Cardiac muscle cell (in vitro differentiated cells and primary cell): Measurements from ENCODE around the gene TRAPPC11. TPM values are rescaled to one million over a fixed set of nuclear protein-coding genes. Genes with fewer than 3 reads are reported as not detected.

Source experiments
- DNase-seq, 2 donors: peaks; one replicate each; pipeline versions ENCODE4 v3.0.0 to v3.0.0-alpha.2; 2010 to 2017; ENCODE audit warnings: low read depth in 1 of 2, low spot score in 1 of 2
- H3K27ac ChIP-seq: fragments of 200-600 bp; sonication (generic); 2 replicates; pipeline ENCODE4 v1.5.1; 2016
- H3K27me3 ChIP-seq: fragments of 200-600 bp; sonication (generic); 2 replicates; pipeline ENCODE4 v1.6.0; 2016; ENCODE audit warnings: control low read depth
- H3K36me3 ChIP-seq: fragments of 200-600 bp; sonication (generic); 2 replicates; pipeline ENCODE4 v1.5.1; 2016; ENCODE audit warnings: control low read depth
- H3K4me1 ChIP-seq: fragments of 200-600 bp; sonication (generic); 2 replicates; pipeline ENCODE4 v1.8.1; 2017; ENCODE audit warnings: low read depth, mild to moderate bottlenecking, mixed run types
- H3K4me3 ChIP-seq: fragments of 200-600 bp; sonication (generic); 2 replicates; pipeline ENCODE4 v1.5.1; 2016; ENCODE audit warnings: mild to moderate bottlenecking
- H3K9me3 ChIP-seq: fragments of 200-600 bp; sonication (generic); 2 replicates; pipeline ENCODE4 v1.5.1; 2017; ENCODE audit warnings: low read depth, mild to moderate bottlenecking, control low read depth
- polyA plus RNA-seq: library from polyadenylated mRNA; unstranded; fragments of >200 nt; fragmentation: Nextera tagmentation; extraction: Ambion mirVana; gene quantifications from 2 replicates; pipeline ENCODE4 v1.2.1, GENCODE V29; 2016
- total RNA-seq: library from RNA; depleted of rRNA; stranded (reverse); fragments of >200 nt; gene quantifications from 2 replicates; pipeline ENCODE4 v1.2.3, GENCODE V29; 2016
- TF ChIP-seq, protein P1 (sequence below): IDR thresholded peaks from 2 replicates; pipeline ENCODE4 v1.5.1; 2012; ENCODE audit warnings: low read depth, mild to moderate bottlenecking, low read length

TRAPPC11 gene
- total and polyA plus RNA-seq, 2 experiments from 2014 or later = 15.8 to 45.7 TPM

DNA sequence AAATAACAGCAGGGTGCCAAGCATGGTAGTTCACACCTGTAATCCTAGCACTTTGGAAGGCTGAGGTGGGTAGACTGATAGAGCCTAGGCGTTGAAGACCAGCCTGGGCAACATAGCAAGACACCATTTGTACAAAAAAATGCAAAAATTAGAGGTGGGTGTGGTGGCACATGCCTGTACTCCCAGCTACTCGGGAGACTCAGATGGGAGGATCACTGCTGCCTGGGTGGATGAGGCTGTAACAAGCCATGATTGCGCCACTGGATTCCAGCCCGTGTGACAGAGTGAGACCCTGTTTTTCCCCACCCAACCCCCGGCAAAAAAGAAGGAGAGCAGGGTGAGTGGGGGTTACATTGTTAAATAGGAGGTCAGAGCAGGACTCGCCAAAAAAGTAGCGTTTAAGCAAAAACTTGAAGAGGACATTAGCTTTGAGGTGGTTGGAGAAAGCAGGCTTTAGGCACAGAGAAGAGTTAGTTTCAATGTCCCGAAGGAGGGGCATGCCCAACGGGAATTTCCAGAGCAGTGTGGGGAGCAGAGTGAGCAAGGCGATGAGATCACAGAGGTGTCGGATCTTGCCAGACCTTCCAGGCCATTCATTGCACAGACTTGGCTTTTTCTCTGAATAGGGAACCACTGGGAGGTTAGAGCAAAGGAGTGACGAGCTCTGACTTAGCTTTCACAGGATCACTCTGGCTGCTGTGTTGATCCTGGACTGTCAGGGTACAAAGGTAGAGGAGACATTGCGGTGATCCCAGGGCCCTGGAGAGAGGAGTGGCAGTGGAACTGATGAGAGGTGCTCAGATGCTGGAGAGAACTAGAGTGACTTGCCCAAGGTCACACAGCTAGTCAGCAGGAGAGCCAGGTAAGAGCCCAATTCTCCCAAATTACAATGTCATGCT, 70.6 kb downstream of the TRAPPC11 start:
- Histone ChIP-seq H3K27ac (no peak overlapping the region), H3K27me3 (no peaks in the 10 kb centered on the region), H3K4me1 (no peaks in the 10 kb centered on the region), H3K36me3 (no peaks in the 10 kb centered on the region), H3K4me3 (no peak overlapping the region), H3K9me3 (no peaks in the 10 kb centered on the region)
- DNase-seq = peak in 1 of 2 donors; percentile 30
- TF ChIP-seq, protein P1, sequence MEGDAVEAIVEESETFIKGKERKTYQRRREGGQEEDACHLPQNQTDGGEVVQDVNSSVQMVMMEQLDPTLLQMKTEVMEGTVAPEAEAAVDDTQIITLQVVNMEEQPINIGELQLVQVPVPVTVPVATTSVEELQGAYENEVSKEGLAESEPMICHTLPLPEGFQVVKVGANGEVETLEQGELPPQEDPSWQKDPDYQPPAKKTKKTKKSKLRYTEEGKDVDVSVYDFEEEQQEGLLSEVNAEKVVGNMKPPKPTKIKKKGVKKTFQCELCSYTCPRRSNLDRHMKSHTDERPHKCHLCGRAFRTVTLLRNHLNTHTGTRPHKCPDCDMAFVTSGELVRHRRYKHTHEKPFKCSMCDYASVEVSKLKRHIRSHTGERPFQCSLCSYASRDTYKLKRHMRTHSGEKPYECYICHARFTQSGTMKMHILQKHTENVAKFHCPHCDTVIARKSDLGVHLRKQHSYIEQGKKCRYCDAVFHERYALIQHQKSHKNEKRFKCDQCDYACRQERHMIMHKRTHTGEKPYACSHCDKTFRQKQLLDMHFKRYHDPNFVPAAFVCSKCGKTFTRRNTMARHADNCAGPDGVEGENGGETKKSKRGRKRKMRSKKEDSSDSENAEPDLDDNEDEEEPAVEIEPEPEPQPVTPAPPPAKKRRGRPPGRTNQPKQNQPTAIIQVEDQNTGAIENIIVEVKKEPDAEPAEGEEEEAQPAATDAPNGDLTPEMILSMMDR = no peak

DNA sequence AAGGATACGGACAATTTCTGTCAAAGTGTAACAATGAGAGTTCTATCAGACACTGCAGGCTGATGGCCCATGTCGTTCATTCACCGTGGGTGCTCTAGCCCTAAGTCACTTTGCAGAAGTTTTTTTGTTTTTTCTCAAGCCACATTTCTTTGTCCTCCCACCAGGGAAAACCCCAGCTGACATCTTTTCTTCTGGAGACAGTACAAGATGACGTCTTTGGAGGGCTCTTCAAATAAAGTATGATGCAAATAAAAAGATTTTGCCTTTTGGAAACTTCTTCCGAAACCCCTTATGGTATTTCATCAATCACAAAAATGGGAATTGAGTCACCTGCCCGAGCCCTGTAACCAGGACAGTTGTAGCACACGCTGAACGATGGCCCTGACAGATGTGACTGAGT, 73.2 kb downstream of the TRAPPC11 start:
- Histone ChIP-seq H3K9me3 (no peaks in the 10 kb centered on the region), H3K4me1 (no peaks in the 10 kb centered on the region), H3K4me3 (no peak overlapping the region), H3K27me3 (no peaks in the 10 kb centered on the region), H3K36me3 (no peaks in the 10 kb centered on the region), H3K27ac (no peak overlapping the region)
- DNase-seq = no peak
- TF ChIP-seq, protein P1 = no peak

DNA sequence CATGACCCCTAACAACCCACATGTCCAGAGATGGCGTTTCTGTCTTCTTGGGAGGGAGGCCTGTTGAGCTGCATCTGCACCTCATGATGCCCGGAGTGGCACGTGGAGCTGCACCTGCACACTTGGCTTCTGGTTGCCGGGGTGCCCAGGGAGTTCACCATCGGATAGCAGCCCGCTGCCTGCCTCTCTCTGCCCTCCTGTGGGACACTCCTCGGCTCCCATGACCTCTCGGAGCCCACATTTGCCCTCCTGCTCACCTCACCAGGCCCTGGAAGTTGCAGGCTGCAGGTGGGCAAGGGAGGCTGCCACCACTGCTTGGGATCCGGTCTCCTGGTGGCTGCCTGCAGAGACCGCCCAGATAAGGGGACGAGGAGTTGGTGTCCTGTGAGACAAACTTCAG, 74.1 kb downstream of the TRAPPC11 start:
- no peak overlapping the region for H3K4me3 ChIP-seq
- H3K4me1 ChIP-seq = no peaks in the 10 kb centered on the region
- no peaks in the 10 kb centered on the region for H3K9me3 ChIP-seq
- TF ChIP-seq, protein P1 = no peak
- H3K27ac ChIP-seq = no peak overlapping the region
- no peaks in the 10 kb centered on the region for H3K27me3 ChIP-seq
- DNase-seq = no peak
- no peaks in the 10 kb centered on the region for H3K36me3 ChIP-seq

DNA sequence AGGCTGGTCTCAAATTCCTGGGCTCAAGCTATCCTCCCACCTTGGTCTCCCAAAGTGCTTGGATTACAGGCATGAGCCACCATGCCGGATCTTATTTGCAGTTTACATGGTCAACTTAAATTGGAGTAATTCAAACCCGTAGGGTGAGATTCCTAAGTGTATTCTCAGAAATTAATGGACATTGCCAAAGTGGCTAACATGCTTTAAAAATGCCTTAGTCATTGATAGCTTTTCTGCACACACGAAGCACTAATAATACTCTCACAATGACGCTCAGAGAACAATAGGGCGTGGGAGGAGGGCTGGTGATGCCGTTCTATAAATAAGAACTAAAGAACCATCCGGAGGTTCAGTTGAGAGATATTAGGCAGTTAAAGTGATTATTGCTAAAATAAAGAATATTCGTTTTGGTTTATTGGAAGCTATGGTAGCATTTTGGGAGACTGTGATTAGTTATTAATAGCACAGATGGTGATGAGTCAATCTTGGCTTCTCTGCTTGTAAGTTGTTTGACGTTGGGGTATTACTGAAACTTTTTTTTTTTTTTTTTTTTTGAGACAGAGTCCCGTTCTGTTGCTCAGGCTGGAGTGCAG, 79.1 kb downstream of the TRAPPC11 start:
- H3K27me3 ChIP-seq = no peaks in the 10 kb centered on the region
- peak in 1 of 2 donors; percentile 36 for DNase-seq
- H3K4me3 ChIP-seq = no peak overlapping the region
- TF ChIP-seq, protein P1 = no peak
- no peaks in the 10 kb centered on the region for H3K36me3 ChIP-seq
- no peaks in the 10 kb centered on the region for H3K9me3 ChIP-seq
- no peak overlapping the region for H3K27ac ChIP-seq
- no peaks in the 10 kb centered on the region for H3K4me1 ChIP-seq

DNA sequence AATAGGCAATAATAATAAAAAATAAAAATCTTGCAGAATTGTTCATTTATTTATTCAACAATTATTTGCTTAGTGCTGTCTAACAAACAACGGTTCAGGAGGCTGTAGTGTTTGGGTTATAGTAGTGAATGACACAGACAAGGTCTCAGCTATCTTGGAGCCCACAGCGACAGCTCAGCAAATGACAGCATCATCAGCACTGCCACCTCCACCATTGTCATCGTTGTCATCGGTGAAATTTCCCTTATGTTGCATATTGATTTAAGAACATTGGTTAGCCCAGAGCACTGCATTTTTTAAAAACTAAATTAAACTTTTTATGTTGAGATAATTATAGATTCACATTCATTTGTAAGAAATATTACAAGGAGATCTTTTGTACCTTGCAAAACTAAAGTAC, 79.9 kb downstream of the TRAPPC11 start:
- no peaks in the 10 kb centered on the region for H3K4me1 ChIP-seq
- no peaks in the 10 kb centered on the region for H3K27me3 ChIP-seq
- no peak overlapping the region for H3K4me3 ChIP-seq
- H3K36me3 ChIP-seq = no peaks in the 10 kb centered on the region
- TF ChIP-seq, protein P1 = no peak
- H3K27ac ChIP-seq = no peak overlapping the region
- no peaks in the 10 kb centered on the region for H3K9me3 ChIP-seq
- no peak for DNase-seq
